Breast epithelium (tissue), 4 donors: Measurements from ENCODE around the gene POLR3B. TPM values are rescaled to one million over a fixed set of nuclear protein-coding genes. Genes with fewer than 3 reads are reported as not detected.

Experiments
- DNase-seq, 2 donors: peaks; one replicate each; pipeline ENCODE4 v3.0.0-alpha.2; 2019; ENCODE audit warnings: low spot score in 2 of 2
- H3K27ac ChIP-seq, 2 donors: fragments of 200-600 bp; sonication (generic) in 1 of 2; one replicate each; pipeline ENCODE4 v1.5.1; 2016 to 2019; ENCODE audit warnings: mild to moderate bottlenecking in 1 of 2
- H3K27me3 ChIP-seq, 2 donors: fragments of 200-600 bp; sonication (generic) in 1 of 2; one replicate each; pipeline versions ENCODE4 v1.5.1 to v1.6.0; 2017 to 2019; ENCODE audit warnings: control low read depth in 1 of 2, mild to moderate bottlenecking in 1 of 2
- H3K36me3 ChIP-seq: fragments of 200-600 bp; one replicate; pipeline ENCODE4 v1.5.1; 2019
- H3K4me1 ChIP-seq, 2 donors: fragments of 200-600 bp; sonication (generic); one replicate each; pipeline ENCODE4 v1.5.1; 2016 to 2019; ENCODE audit warnings: control low read depth in 1 of 2
- H3K4me3 ChIP-seq, 3 donors: fragments of 200-600 bp; sonication (generic); 1 replicate in 2 of 3; 2 replicates in 1 of 3; pipeline ENCODE4 v1.5.1; 2016 to 2019; ENCODE audit warnings: mild to moderate bottlenecking in 3 of 3, moderate library complexity in 2 of 3
- H3K9me3 ChIP-seq, 2 donors: fragments of 200-600 bp; sonication (generic) in 1 of 2; one replicate each; pipeline ENCODE4 v1.5.1; 2016 to 2019; ENCODE audit warnings: control low read depth in 1 of 2
- POLR2A ChIP-seq: fragments of 450-650 bp; IDR thresholded peaks from one replicate; pipeline ENCODE4 v1.6.1; 2016; ENCODE audit warnings: antibody characterized with exemption, mild to moderate bottlenecking, moderate library complexity
- POLR2AphosphoS5 ChIP-seq, 3 donors: sonication (generic); formaldehyde crosslinking; IDR thresholded peaks; one replicate each; pipeline ENCODE4 v1.6.1; 2017; ENCODE audit warnings: antibody characterized with exemption in 3 of 3
- intact Hi-C: fragments of 100-400 bp; cut with DNase I; formaldehyde crosslinking; loops from one replicate; pipeline ENCODE4 v1.15.1; 2023; ENCODE audit warnings: low total_unique reads
- total RNA-seq, 3 donors: library from RNA; depleted of rRNA; stranded (reverse); fragments of >200 nt; gene quantifications; one replicate each; pipeline ENCODE4 v1.1.0, GENCODE V29; 2016
- TF ChIP-seq, protein P1 (sequence below), 3 donors: fragments of 450-650 bp; IDR thresholded peaks; one replicate each; pipeline ENCODE4 v1.5.1; 2016 to 2017; ENCODE audit warnings: antibody characterized with exemption in 3 of 3, mild to moderate bottlenecking in 3 of 3, moderate library complexity in 3 of 3

The POLR3B gene
- total RNA-seq, 3 donors from 2014 or later, result 7.0 to 9.8 (median 9.2) TPM

DNA sequence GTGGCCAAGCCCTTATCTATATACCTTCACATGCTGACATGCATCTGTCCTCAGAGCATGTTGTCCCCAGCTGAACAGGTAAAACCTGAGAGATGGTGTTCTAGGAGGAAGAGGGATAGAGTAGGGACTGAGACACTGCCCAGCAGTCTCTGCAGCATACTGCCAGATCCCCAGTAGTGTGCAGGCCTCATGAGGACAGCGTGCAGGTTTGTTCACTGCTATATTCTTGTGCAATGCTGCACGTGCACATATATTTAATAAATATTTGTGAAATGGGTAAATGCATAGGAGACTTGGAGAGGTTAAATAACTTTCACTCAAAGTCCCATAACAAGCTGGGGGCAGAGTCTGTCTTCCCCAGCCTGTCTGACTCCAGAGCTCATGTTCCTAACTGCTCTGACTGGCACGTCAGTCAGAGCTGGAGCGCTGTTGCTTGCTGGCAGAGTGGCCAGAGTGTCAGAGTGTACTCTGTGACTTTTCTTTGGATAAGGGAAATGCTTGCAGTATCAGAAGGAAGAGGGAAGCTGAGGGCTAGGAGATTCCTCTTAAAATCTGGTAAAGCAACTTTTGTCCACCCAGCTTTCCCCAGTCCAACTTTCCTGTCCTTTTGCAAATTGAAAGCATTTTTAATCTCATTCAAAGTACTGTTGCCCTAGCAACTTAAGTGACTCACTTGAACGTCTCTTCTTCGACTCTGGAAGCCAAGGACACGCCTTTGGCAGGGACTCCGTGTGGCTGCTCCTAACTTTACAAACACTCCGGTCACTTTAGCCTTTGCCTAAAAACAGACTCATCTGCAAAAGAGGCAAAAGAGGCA is 14.9 kb upstream of the POLR3B start:
- Histone ChIP-seq H3K4me3 (peak overlapping the region in 1 of 3 donors; percentile 39), H3K27ac (peak overlapping the region; percentile 46 to 76), H3K27me3 (no peaks in the 10 kb centered on the region), H3K9me3 (no peaks in the 10 kb centered on the region), H3K4me1 (peaks cover 5 to 13% of the 10 kb centered on the region in 2 donors), H3K36me3 (no peaks in the 10 kb centered on the region)
- peak in 1 of 2 donors; percentile 57 for DNase-seq
- no peak for TF ChIP-seq POLR2AphosphoS5 (IDR thresholded peaks at IDR 0.05)
- intact Hi-C loops, result loop anchor here (5.0 kb wide), 1 partner anchor 255 kb away; no protein-coding TSS in a partner anchor

DNA sequence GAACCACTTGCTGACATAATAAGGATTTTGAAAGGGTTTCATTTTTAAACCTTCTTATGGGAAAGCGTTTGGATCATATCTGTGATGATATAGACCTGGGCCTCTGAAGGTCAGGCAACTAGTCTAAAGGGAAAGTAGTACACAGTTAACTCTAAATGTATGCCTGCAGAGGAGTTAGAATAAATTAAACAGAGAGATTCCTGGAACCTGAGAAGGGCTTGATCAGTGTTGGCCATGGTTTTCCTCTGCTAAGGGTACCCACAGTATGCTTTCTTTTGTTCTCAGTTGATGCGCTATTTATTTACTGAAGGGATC is 14.4 kb upstream of the POLR3B start:
- Histone ChIP-seq H3K36me3 (no peaks in the 10 kb centered on the region), H3K27ac (peak overlapping the region; percentile 46 to 76), H3K27me3 (no peaks in the 10 kb centered on the region), H3K9me3 (no peaks in the 10 kb centered on the region), H3K4me1 (peaks cover 5 to 13% of the 10 kb centered on the region in 2 donors), H3K4me3 (peak overlapping the region in 1 of 3 donors; percentile 39)
- intact Hi-C loops, result loop anchor here (5.0 kb wide), 1 partner anchor 256 kb away; no protein-coding TSS in a partner anchor
- TF ChIP-seq POLR2A (no peak), POLR2AphosphoS5 (IDR thresholded peaks at IDR 0.05) (no peak)
- TF ChIP-seq, protein P1, sequence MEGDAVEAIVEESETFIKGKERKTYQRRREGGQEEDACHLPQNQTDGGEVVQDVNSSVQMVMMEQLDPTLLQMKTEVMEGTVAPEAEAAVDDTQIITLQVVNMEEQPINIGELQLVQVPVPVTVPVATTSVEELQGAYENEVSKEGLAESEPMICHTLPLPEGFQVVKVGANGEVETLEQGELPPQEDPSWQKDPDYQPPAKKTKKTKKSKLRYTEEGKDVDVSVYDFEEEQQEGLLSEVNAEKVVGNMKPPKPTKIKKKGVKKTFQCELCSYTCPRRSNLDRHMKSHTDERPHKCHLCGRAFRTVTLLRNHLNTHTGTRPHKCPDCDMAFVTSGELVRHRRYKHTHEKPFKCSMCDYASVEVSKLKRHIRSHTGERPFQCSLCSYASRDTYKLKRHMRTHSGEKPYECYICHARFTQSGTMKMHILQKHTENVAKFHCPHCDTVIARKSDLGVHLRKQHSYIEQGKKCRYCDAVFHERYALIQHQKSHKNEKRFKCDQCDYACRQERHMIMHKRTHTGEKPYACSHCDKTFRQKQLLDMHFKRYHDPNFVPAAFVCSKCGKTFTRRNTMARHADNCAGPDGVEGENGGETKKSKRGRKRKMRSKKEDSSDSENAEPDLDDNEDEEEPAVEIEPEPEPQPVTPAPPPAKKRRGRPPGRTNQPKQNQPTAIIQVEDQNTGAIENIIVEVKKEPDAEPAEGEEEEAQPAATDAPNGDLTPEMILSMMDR (IDR thresholded peaks at IDR 0.05), result no peak
- no peak for DNase-seq

GRCh38 chr12:106344131-106344530 is 13.4 kb upstream of the POLR3B start:
- Histone ChIP-seq H3K9me3 (no peaks in the 10 kb centered on the region), H3K4me1 (peaks cover 5 to 13% of the 10 kb centered on the region in 2 donors), H3K27ac (peak overlapping the region in 1 of 2 donors; percentile 46), H3K36me3 (no peaks in the 10 kb centered on the region), H3K4me3 (no peak overlapping the region), H3K27me3 (no peaks in the 10 kb centered on the region)
- DNase-seq, result no peak
- TF ChIP-seq POLR2AphosphoS5 (IDR thresholded peaks at IDR 0.05), result no peak
- TF ChIP-seq, protein P1 (IDR thresholded peaks at IDR 0.05), result no peak
- TF ChIP-seq POLR2A, result no peak
- intact Hi-C loops, result loop anchor here (5.0 kb wide), 1 partner anchor 257 kb away; no protein-coding TSS in a partner anchor

- TF ChIP-seq POLR2AphosphoS5 (IDR thresholded peaks at IDR 0.05) (peak in 1 of 3 donors; percentile 11), POLR2A (no peak)
- TF ChIP-seq, protein P1 (IDR thresholded peaks at IDR 0.05), result peak in 2 of 3 donors; percentile 24 to 57
- H3K4me1 ChIP-seq, result peaks cover 5 to 13% of the 10 kb centered on the region in 2 donors
- H3K36me3 ChIP-seq, result no peaks in the 10 kb centered on the region
- no peaks in the 10 kb centered on the region for H3K9me3 ChIP-seq
- no peak overlapping the region for H3K27ac ChIP-seq
- intact Hi-C loops, result no loop called here
- no peaks in the 10 kb centered on the region for H3K27me3 ChIP-seq
- no peak overlapping the region for H3K4me3 ChIP-seq
- no peak for DNase-seq
Observed at GRCh38 chr12:106345746-106346145, 11.8 kb upstream of the POLR3B start.

GRCh38 chr12:106348411-106348810 is 9.1 kb upstream of the POLR3B start:
- Histone ChIP-seq H3K9me3 (no peaks in the 10 kb centered on the region), H3K27ac (no peak overlapping the region), H3K4me1 (peaks cover 0 to 2% of the 10 kb centered on the region in 2 donors), H3K36me3 (no peaks in the 10 kb centered on the region), H3K27me3 (no peaks in the 10 kb centered on the region), H3K4me3 (no peak overlapping the region)
- TF ChIP-seq POLR2A (no peak), POLR2AphosphoS5 (IDR thresholded peaks at IDR 0.05) (no peak)
- TF ChIP-seq, protein P1 (IDR thresholded peaks at IDR 0.05), result no peak
- no peak for DNase-seq
- intact Hi-C loops, result no loop called here
